ENCODE data around the gene PKHD1. TPM values are rescaled to one million over a fixed set of nuclear protein-coding genes. Genes with fewer than 3 reads are reported as not detected.

Gene PKHD1
- total and polyA plus RNA-seq, 2 experiments from 2014 or later, result 0.47 to 3.3 TPM

DNA sequence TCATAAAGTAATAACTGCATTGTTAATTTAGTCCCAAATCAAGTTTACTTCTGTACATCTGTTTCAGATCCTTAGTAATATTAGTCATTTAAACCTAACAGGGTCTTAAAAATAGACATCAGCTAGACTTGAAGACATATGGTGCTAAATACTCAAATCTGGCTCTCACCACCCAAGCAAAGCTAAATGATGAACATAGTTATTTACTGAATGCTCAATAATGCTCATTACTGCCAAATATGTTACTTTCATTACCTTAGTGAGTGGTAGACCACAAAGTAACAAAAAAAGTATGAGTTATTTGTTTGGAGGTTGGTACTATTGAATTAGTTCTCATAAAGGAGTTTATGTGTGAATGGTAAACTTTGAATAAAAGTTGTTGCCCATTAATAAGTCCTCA lies 502.1 kb downstream of the PKHD1 start:
- Histone ChIP-seq H3K9me3 (ENCODE audit: low read depth) (no peaks in the 10 kb centered on the region), H2AFZ (no peak overlapping the region), H3K27me3 (no peaks in the 10 kb centered on the region), H3K9me2 (replicated peaks; ENCODE audit: insufficient read depth) (no peaks in the 10 kb centered on the region), H4K20me1 (ENCODE audit: insufficient read depth, poor library complexity, severe bottlenecking) (no peaks in the 10 kb centered on the region), H3K4me3 (no peak overlapping the region), H3K36me3 (replicated peaks; ENCODE audit: insufficient read depth, low read depth) (no peaks in the 10 kb centered on the region), H3K4me2 (no peak overlapping the region), H3K4me1 (ENCODE audit: insufficient read depth) (no peaks in the 10 kb centered on the region), H3K27ac (no peak overlapping the region), H3K79me2 (no peaks in the 10 kb centered on the region)
- DNase-seq (ENCODE audit: low spot score), result no peak
- TF ChIP-seq EZH2 (IDR thresholded peaks at IDR 0.05; ENCODE audit: borderline replicate concordance) (no peak), EZH2phosphoT487 (IDR thresholded peaks at IDR 0.05; ENCODE audit: low read depth, severe bottlenecking, unreplicated experiment) (no peak)
- TF ChIP-seq, protein P1, sequence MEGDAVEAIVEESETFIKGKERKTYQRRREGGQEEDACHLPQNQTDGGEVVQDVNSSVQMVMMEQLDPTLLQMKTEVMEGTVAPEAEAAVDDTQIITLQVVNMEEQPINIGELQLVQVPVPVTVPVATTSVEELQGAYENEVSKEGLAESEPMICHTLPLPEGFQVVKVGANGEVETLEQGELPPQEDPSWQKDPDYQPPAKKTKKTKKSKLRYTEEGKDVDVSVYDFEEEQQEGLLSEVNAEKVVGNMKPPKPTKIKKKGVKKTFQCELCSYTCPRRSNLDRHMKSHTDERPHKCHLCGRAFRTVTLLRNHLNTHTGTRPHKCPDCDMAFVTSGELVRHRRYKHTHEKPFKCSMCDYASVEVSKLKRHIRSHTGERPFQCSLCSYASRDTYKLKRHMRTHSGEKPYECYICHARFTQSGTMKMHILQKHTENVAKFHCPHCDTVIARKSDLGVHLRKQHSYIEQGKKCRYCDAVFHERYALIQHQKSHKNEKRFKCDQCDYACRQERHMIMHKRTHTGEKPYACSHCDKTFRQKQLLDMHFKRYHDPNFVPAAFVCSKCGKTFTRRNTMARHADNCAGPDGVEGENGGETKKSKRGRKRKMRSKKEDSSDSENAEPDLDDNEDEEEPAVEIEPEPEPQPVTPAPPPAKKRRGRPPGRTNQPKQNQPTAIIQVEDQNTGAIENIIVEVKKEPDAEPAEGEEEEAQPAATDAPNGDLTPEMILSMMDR (IDR thresholded peaks at IDR 0.05; ENCODE audit: poor library complexity), result no peak

DNA sequence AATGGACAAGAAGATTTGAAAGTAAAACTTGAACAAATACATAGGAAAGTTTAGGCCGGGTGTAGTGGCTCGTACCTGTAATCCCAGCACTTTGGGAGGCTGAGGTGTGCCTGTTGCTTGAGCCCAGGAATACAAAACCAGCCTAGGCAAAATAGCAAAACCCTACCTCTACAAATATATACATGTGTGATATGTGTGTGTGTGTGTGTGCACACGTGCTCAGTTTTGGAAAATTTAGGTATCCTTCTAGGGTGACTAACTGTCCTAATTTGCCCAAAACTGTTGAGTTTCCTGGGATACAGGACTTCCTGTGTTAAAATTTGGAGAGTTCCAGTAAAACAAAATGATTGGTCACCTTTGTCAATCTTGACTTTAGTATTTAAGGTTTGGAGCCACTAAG lies 503.2 kb downstream of the PKHD1 start:
- Histone ChIP-seq H3K36me3 (replicated peaks; ENCODE audit: insufficient read depth, low read depth) (no peaks in the 10 kb centered on the region), H3K79me2 (no peaks in the 10 kb centered on the region), H3K27me3 (no peaks in the 10 kb centered on the region), H3K4me1 (ENCODE audit: insufficient read depth) (no peaks in the 10 kb centered on the region), H3K4me3 (no peak overlapping the region), H3K27ac (no peak overlapping the region), H3K4me2 (no peak overlapping the region), H2AFZ (no peak overlapping the region), H3K9me3 (ENCODE audit: low read depth) (no peaks in the 10 kb centered on the region), H3K9me2 (replicated peaks; ENCODE audit: insufficient read depth) (no peaks in the 10 kb centered on the region), H4K20me1 (ENCODE audit: insufficient read depth, poor library complexity, severe bottlenecking) (no peaks in the 10 kb centered on the region)
- 89% methylated on average over 3 of the region's 3 CpGs for WGBS (ENCODE audit: low lambda C conversion rate, missing lambda C conversion rate)
- no peak for DNase-seq (ENCODE audit: low spot score)
- TF ChIP-seq EZH2phosphoT487 (IDR thresholded peaks at IDR 0.05; ENCODE audit: low read depth, severe bottlenecking, unreplicated experiment) (no peak), EZH2 (IDR thresholded peaks at IDR 0.05; ENCODE audit: borderline replicate concordance) (no peak)
- TF ChIP-seq, protein P1 (IDR thresholded peaks at IDR 0.05; ENCODE audit: poor library complexity), result no peak

DNA sequence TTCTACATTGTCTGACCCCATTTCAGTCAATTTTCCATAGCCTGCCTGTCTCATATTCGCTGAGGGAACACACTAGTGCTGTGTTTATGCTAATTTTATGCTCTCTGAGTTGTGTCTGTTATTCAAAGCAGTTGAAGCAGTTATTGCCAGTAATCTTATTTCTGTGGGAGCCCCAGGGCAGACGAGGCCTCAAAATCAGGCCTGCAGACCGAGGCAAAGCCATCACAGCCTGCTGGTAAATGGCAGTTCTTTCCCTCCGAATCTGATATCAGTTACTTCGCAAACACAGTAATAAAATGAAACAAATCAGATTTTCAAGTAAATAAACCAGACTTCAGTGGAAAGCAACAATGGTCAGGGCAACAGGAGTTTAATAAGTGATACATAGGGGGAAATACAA lies 508.4 kb downstream of the PKHD1 start:
- no peaks in the 10 kb centered on the region for H4K20me1 ChIP-seq (ENCODE audit: insufficient read depth, poor library complexity, severe bottlenecking)
- no peaks in the 10 kb centered on the region for H3K9me3 ChIP-seq (ENCODE audit: low read depth)
- TF ChIP-seq, protein P1 (IDR thresholded peaks at IDR 0.05; ENCODE audit: poor library complexity), result no peak
- TF ChIP-seq EZH2phosphoT487 (IDR thresholded peaks at IDR 0.05; ENCODE audit: low read depth, severe bottlenecking, unreplicated experiment) (no peak), EZH2 (IDR thresholded peaks at IDR 0.05; ENCODE audit: borderline replicate concordance) (no peak)
- 56% methylated on average over 5 of the region's 5 CpGs for WGBS (ENCODE audit: low lambda C conversion rate, missing lambda C conversion rate)
- H3K4me1 ChIP-seq (ENCODE audit: insufficient read depth), result no peaks in the 10 kb centered on the region
- H3K27ac ChIP-seq, result no peak overlapping the region
- no peaks in the 10 kb centered on the region for H3K9me2 ChIP-seq (replicated peaks; ENCODE audit: insufficient read depth)
- no peak overlapping the region for H3K4me2 ChIP-seq
- no peaks in the 10 kb centered on the region for H3K79me2 ChIP-seq
- H3K4me3 ChIP-seq, result no peak overlapping the region
- no peak for DNase-seq (ENCODE audit: low spot score)
- H3K27me3 ChIP-seq, result no peaks in the 10 kb centered on the region
- H2AFZ ChIP-seq, result no peak overlapping the region
- H3K36me3 ChIP-seq (replicated peaks; ENCODE audit: insufficient read depth, low read depth), result no peaks in the 10 kb centered on the region

DNA sequence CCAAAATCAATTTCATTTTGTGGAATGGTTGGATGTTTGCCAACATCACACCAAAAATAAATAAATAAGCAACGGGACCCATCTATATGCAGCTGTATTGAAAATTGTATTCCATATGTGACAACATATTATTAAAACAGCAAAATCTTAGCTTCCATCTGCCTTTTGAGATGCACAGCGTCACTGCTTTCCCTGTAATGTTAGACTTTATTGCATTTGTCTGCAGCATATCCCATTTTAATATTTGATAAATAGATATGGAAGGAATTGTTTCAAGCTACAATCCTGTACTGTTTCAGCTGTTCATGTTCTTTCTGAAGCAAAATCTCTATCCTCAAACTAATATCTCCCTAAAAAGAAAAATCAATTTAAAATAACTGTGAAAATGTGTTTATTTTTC lies 509.1 kb downstream of the PKHD1 start:
- TF ChIP-seq EZH2phosphoT487 (IDR thresholded peaks at IDR 0.05; ENCODE audit: low read depth, severe bottlenecking, unreplicated experiment) (no peak), EZH2 (IDR thresholded peaks at IDR 0.05; ENCODE audit: borderline replicate concordance) (no peak)
- TF ChIP-seq, protein P1 (IDR thresholded peaks at IDR 0.05; ENCODE audit: poor library complexity), result no peak

More for the DNA sequence above, 509.1 kb downstream of the PKHD1 start:
- H3K27ac ChIP-seq, result no peak overlapping the region
- H3K4me3 ChIP-seq, result no peak overlapping the region
- H3K79me2 ChIP-seq, result no peaks in the 10 kb centered on the region
- H3K4me1 ChIP-seq (ENCODE audit: insufficient read depth), result no peaks in the 10 kb centered on the region
- WGBS (ENCODE audit: low lambda C conversion rate, missing lambda C conversion rate), result 78% methylated on average over 2 of the region's 2 CpGs
- H2AFZ ChIP-seq, result no peak overlapping the region
- H3K4me2 ChIP-seq, result no peak overlapping the region
- no peaks in the 10 kb centered on the region for H4K20me1 ChIP-seq (ENCODE audit: insufficient read depth, poor library complexity, severe bottlenecking)
- H3K36me3 ChIP-seq (replicated peaks; ENCODE audit: insufficient read depth, low read depth), result no peaks in the 10 kb centered on the region
- no peaks in the 10 kb centered on the region for H3K9me2 ChIP-seq (replicated peaks; ENCODE audit: insufficient read depth)
- no peak for DNase-seq (ENCODE audit: low spot score)
- no peaks in the 10 kb centered on the region for H3K27me3 ChIP-seq
- H3K9me3 ChIP-seq (ENCODE audit: low read depth), result no peaks in the 10 kb centered on the region

Measured in hepatocyte (in vitro differentiated cells).